ENCODE results near the gene TTC4. TPM values are rescaled to one million over a fixed set of nuclear protein-coding genes. Genes with fewer than 3 reads are reported as not detected.
"Not testable (repeated sequence)": the region's sequence is repeated elsewhere in the genome, so short reads cannot be mapped to it uniquely, and the experiment has no call there.

TTC4 gene
- total and polyA plus RNA-seq, 2 experiments from 2014 or later: 14.0 to 20.0 TPM

- WGBS (ENCODE audit: low lambda C conversion rate, missing lambda C conversion rate): 85% methylated on average over 5 of the region's 5 CpGs
- TF ChIP-seq EZH2 (IDR thresholded peaks at IDR 0.05; ENCODE audit: borderline replicate concordance) (no peak), EZH2phosphoT487 (IDR thresholded peaks at IDR 0.05; ENCODE audit: low read depth, severe bottlenecking, unreplicated experiment) (no peak), CTCF (IDR thresholded peaks at IDR 0.05; ENCODE audit: poor library complexity) (peak; percentile 11)
- no peak overlapping the region for H2AFZ ChIP-seq
- H3K27ac ChIP-seq: no peak overlapping the region
- H3K4me1 ChIP-seq (ENCODE audit: insufficient read depth): peaks cover 5% of the 10 kb centered on the region
- DNase-seq (ENCODE audit: low spot score): no peak
- H3K4me3 ChIP-seq: no peak overlapping the region
- H3K4me2 ChIP-seq: no peak overlapping the region
- no peaks in the 10 kb centered on the region for H3K9me2 ChIP-seq (replicated peaks; ENCODE audit: insufficient read depth)
- H4K20me1 ChIP-seq (ENCODE audit: insufficient read depth, poor library complexity, severe bottlenecking): no peaks in the 10 kb centered on the region
- no peaks in the 10 kb centered on the region for H3K27me3 ChIP-seq
- H3K79me2 ChIP-seq: peaks cover 9% of the 10 kb centered on the region
- H3K9me3 ChIP-seq (ENCODE audit: low read depth): no peaks in the 10 kb centered on the region
- H3K36me3 ChIP-seq (replicated peaks; ENCODE audit: insufficient read depth, low read depth): no peaks in the 10 kb centered on the region
These were observed 52.4 kb downstream of the TTC4 start for GRCh38 chr1:54768093-54768492.

- Histone ChIP-seq H3K36me3 (replicated peaks; ENCODE audit: insufficient read depth, low read depth) (no peaks in the 10 kb centered on the region), H3K4me1 (ENCODE audit: insufficient read depth) (peaks cover 4% of the 10 kb centered on the region), H4K20me1 (ENCODE audit: insufficient read depth, poor library complexity, severe bottlenecking) (no peaks in the 10 kb centered on the region), H3K9me3 (ENCODE audit: low read depth) (no peaks in the 10 kb centered on the region), H3K4me3 (no peak overlapping the region), H3K9me2 (replicated peaks; ENCODE audit: insufficient read depth) (no peaks in the 10 kb centered on the region), H3K79me2 (no peaks in the 10 kb centered on the region), H3K27ac (no peak overlapping the region), H2AFZ (no peak overlapping the region), H3K4me2 (no peak overlapping the region), H3K27me3 (no peaks in the 10 kb centered on the region)
- 97% methylated on average over 2 of the region's 2 CpGs for WGBS (ENCODE audit: low lambda C conversion rate, missing lambda C conversion rate)
- no peak for DNase-seq (ENCODE audit: low spot score)
- no peak for TF ChIP-seq EZH2phosphoT487 (IDR thresholded peaks at IDR 0.05; ENCODE audit: low read depth, severe bottlenecking, unreplicated experiment)
- no peak for TF ChIP-seq EZH2 (IDR thresholded peaks at IDR 0.05; ENCODE audit: borderline replicate concordance)
- no peak for TF ChIP-seq CTCF (IDR thresholded peaks at IDR 0.05; ENCODE audit: poor library complexity)
These were observed 57.3 kb downstream of the TTC4 start for GRCh38 chr1:54772951-54773350.

- Histone ChIP-seq H3K27me3 (no peaks in the 10 kb centered on the region), H3K9me3 (ENCODE audit: low read depth) (no peaks in the 10 kb centered on the region), H3K4me3 (no peak overlapping the region), H3K27ac (no peak overlapping the region), H2AFZ (no peak overlapping the region), H3K36me3 (replicated peaks; ENCODE audit: insufficient read depth, low read depth) (no peaks in the 10 kb centered on the region), H3K4me1 (ENCODE audit: insufficient read depth) (peaks cover 4% of the 10 kb centered on the region), H3K9me2 (replicated peaks; ENCODE audit: insufficient read depth) (no peaks in the 10 kb centered on the region), H4K20me1 (ENCODE audit: insufficient read depth, poor library complexity, severe bottlenecking) (no peaks in the 10 kb centered on the region), H3K79me2 (no peaks in the 10 kb centered on the region), H3K4me2 (no peak overlapping the region)
- TF ChIP-seq EZH2 (IDR thresholded peaks at IDR 0.05; ENCODE audit: borderline replicate concordance) (no peak), EZH2phosphoT487 (IDR thresholded peaks at IDR 0.05; ENCODE audit: low read depth, severe bottlenecking, unreplicated experiment) (no peak), CTCF (IDR thresholded peaks at IDR 0.05; ENCODE audit: poor library complexity) (no peak)
- 62% methylated on average over 15 of the region's 15 CpGs for WGBS (ENCODE audit: low lambda C conversion rate, missing lambda C conversion rate)
- no peak for DNase-seq (ENCODE audit: low spot score)
These were observed 59.3 kb downstream of the TTC4 start for GRCh38 chr1:54774820-54775498.

- H3K4me1 ChIP-seq (ENCODE audit: insufficient read depth); H3K79me2 ChIP-seq; H3K9me3 ChIP-seq (ENCODE audit: low read depth); H4K20me1 ChIP-seq (ENCODE audit: insufficient read depth, poor library complexity, severe bottlenecking); H3K9me2 ChIP-seq (replicated peaks; ENCODE audit: insufficient read depth); H3K36me3 ChIP-seq (replicated peaks; ENCODE audit: insufficient read depth, low read depth); H3K4me2 ChIP-seq; H2AFZ ChIP-seq; DNase-seq (ENCODE audit: low spot score); H3K4me3 ChIP-seq; H3K27me3 ChIP-seq: not testable (repeated sequence)
- H3K27ac ChIP-seq: peak overlapping the region; percentile 15
- 86% methylated on average over 16 of the region's 16 CpGs for WGBS (ENCODE audit: low lambda C conversion rate, missing lambda C conversion rate)
These were observed 60.4 kb downstream of the TTC4 start for GRCh38 chr1:54775828-54776721.

Data from hepatocyte (in vitro differentiated cells).